Fibroblast of peridontal ligament (primary cell): ENCODE results near the gene TRMT44.
"Not testable (repeated sequence)": the region's sequence is repeated elsewhere in the genome, so short reads cannot be mapped to it uniquely, and the experiment has no call there.

Source experiments
- DNase-seq: peaks from one replicate; pipeline ENCODE4 v3.0.0-alpha.2; 2010; ENCODE audit errors: extremely low read depth

Gene TRMT44

DNA sequence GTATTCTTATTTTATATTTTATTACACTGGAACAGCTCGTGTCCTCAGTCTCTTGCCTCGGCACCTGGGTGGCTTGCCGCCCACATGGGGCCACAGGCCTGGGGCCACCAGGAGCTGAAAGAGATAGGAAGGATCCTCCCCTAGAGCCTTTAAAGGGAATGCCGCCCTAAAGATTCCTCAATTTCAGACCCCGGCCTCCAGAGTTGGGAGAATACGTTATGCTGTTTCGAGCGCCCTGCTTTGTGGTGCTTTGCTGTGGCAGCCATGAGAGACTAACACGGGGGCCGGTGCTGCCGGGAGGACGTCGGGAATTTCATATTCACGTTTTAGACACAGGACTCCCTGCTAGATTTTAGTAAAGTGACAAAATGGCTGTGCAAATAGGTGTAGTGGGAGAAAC lies 33.3 kb upstream of the TRMT44 start:
- DNase-seq = no peak

GRCh38 chr4:8407756-8408155 lies 32.8 kb upstream of the TRMT44 start:
- DNase-seq = no peak

DNA sequence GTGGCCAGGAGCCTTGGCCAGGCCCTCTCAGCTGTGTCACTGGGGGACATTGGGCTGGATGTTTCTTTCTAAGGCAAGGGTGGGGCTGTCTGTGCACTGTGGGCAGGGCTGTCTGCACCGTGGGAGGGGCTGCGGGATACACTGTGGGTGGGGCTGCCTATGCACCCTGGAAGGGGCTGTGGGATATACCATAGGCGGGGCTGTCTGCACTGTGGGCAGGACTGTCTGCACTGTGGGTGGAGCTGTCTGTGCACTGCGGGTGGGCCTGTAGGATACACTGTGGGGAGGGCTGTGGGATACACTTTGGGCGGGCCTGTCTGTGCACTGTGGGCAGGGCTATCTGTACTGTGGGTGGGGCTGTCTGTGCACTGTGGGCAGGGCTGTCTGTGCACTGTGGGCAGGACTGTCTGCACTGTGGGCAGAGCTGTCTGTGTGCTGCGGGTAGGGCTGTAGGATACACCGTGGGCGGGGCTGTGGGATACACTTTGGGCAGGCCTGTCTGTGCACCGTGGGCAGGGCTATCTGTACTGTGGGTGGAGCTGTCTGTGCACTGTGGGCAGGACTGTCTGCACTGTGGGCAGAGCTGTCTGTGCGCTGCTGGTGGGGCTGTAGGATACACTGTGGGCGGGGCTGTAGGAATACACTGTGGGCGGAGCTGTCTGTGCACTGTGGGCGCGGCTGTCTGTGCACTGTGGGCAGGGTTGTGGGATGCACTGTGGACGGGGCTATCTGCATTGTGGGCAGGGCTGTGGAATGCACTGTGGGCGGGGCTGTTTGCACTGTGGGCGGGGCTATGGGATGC lies 31.1 kb upstream of the TRMT44 start:
- no peak for DNase-seq

DNA sequence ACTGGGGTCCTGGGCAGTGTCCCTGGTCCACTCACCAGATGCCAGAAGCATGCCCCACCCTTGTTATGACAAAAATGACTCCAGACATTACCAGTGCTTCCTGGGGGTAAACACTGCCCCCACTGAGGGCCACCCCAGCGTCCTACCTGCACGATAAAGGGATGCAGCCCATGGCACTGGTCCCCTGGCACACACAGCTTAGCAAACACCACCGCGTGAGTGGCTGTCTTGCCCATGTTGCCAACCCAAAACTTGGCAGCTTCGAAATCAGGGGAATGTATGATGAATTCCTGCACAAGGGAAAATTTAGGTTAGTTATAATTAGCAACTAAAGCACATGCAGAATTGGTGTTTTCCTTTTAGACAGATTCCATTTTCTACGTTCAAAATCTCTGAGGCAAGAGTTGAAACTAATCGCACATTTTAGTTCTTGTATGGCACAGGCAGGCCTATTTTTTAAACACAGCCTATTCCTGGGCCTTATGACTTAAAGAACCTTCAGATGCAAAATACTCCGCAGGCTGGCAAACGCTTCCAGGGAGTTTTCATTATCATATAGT lies 30.4 kb upstream of the TRMT44 start:
- no peak for DNase-seq

DNA sequence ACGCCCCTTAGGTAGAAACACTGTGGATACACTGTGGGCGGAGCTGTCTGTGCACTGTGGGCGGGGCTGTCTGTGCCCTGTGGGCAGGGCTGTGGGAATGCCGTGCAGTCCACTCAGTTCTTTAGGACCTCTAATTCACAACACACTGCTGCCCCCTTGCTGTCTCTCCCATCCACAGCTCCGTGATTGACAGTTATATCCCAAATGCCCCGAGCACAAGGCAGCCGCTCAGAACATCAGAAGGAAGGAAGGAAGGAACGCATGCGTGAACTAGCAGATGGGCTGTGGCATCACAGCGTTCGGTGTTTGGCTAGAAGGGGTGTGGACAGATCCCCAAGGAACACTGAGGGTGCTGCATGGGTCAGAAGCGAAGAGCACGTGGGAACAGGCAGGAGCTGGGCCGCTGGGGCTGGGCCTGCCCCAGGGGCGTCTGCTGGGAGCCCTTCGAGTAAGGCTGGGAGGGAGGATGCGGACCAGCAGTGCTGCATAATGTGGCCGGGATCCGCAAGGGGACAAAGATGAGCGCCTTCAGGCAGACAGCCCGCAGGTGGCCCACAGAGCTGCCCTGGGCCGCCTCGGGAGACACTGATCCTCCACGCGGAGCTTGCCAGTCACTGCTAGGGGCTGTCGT lies 29.8 kb upstream of the TRMT44 start:
- peak; percentile 52 for DNase-seq

DNA sequence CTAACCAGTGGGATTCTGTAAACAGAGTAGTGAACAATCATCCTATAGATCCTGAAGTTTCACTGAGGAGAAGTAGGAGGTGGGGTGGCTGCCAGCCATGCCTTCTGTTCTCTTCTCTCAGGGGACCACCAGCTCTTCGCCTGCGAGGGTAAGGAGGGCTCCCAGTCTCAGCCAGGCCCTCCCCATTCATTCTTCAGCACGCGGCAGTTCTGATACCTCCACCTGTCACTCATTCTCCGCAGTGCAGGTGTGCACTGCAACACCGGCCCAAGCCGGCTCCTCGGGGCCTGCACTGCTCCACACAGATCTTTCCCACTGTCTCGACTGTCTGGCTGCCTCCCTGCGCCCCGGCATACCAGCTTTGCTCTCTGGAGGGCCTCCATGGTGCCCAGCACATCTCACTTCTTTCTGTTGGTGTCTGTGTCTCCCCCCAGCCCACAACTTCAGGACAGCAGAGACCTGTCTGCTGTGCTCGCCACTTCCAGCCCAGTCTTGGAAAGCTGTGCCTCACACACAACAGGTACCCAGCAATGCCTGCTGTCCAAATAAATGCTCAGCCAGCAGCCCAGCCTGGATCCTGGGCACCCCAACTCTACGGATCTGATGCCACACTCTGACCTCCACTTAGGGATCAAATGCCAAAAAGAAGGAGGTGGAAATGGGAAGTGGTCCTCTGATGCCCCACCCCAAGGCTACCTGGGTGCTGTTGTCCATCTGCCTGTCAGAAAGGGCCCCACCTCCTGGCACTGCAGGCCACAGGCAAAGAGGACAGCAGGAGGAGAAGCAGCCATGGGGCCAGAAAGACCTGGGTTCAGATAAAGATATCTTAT lies 29.0 kb upstream of the TRMT44 start:
- no peak for DNase-seq

- no peak for DNase-seq
Observed at GRCh38 chr4:8412288-8412687, 28.3 kb upstream of the TRMT44 start.

DNA sequence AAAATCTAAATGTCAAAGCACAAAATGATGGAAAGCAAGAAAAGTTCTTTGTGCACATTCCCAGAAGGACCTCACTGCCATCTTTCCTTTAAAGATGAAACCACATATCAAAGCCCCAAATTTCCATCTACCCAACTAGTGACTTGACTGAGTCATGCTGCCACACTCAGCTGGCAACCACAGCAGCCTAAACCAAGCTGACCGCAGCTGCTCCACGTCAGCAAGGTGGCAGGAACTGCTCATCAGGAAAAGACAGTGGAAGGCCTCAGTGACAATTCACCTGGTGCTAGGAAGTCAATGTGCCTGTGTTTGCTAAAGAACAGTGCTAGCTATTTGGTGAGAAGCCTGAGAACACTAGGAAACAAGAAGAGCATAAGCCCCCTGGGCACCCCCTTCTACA lies 26.2 kb upstream of the TRMT44 start:
- DNase-seq = no peak

GRCh38 chr4:8417071-8417614 lies 23.4 kb upstream of the TRMT44 start:
- DNase-seq = no peak

DNA sequence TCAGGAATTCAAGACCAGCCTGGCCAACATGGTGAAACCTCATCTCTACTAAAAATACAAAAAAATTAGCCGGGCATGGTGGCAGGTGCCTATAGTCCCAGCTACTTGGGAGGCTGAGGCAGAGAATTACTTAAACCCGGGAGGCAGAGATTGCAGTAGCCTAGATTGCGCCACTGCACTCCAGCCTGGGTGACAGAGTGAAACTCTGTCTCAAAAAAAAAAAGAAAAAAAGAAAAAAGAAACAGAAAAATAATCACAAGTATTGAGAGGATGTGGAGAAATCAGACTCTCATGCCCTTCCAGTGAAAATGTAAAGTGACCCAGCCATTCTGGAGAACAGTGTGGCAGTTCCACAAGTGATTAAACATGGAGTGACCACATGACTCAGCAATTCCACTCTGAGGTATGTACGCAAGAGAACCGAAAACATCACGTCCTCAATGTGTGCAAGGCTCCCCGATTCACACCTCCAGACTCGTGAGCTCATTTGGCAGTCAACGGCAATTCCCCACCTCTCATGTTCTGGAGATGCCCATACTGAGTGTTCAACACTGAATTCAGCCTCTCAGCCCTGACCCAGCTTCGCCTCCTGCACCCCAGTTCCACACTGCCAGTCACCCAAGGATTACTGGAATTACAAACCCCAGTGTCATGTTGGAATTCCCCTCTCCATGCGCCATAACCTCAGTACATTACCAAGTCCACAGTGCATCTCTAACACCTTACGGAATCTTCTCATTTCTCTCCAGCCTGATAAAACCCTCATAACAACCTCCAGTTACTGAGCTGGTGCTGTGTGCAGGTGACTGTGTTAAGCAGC lies 21.1 kb upstream of the TRMT44 start:
- DNase-seq = peak; percentile 18

DNA sequence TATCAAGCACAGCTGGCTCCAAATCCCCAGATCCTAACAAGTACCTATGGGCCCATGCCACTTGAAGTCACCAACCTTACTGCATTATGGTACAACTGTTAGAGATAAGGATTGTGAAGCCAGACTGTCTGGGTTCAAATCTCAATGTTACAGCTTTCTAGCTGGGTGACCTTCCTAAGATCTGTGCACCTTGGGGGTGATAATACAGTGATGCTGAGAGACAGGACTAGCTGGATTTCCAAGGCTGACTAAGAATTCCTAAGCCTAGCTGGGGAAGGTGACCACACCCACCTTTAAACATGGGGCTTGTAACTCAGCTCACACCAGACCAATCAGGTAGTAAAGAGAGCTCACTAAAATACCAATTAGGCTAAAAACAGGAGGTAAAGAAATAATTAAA lies 20.4 kb upstream of the TRMT44 start:
- DNase-seq = not testable (repeated sequence)

DNA sequence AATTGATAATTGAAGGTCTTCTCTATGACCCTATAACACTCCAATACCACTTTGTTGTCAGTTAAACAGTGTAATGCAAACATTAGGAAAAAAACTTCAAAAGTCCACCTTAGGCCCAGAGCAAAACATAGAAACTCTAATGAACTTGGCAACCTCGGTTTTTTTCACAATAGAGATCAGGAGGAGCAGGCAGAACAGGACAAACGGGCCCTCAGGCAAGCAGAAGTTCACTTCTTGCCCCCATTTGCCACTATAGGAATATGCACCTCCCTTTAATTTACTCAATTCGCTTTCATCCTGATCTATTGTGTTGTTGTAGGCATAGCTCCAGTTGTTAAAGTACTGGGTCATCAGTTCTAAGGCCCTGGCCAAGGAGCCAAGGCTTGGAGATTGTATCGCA lies 18.2 kb upstream of the TRMT44 start:
- DNase-seq = no peak

DNA sequence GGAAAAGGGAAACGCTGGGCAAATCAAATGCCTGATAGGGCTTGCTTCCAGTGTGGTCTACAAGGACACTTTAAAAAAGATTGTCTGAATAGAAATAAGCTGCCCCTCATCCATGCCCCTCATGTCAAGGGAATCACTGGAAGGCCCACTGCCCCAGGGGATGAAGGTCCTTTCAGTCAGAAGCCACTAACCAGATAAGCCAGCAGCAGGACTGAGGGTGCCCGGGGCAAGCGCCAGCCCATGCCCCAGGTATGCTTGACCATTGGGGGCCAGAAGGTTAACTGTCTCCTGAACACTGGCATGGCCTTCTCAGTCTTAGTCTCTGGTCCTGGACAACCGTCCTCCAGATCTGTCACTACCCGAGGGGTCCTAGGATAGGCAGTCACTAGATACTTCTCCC lies 17.8 kb upstream of the TRMT44 start:
- no peak for DNase-seq

GRCh38 chr4:8427262-8427661 lies 13.3 kb upstream of the TRMT44 start:
- DNase-seq = no peak

DNA sequence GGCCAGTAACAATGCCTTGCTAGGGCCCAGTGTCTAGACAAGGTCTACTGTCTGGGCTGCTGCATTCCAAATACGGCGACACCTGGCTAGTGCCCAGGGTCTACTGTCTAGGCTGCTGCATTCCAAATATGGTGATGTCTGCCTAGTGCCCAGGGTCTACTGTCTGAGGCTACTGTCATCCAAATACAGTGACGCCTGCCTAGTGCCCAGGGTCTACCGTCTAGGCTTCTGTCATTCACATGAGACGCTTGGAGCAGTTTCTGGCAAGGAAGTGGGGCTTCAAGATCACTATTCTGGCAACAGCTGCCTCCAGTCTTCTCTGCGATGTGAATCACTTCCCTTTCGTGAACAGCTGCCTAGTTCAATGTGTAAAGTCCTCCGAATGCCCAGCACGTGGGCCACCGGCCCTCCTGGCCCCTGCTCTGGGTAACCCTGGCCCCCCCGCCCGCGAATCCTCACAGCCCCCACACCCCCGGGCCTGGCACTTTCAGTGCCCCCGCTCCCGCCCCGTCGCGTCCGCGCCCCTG lies 12.8 kb upstream of the TRMT44 start:
- DNase-seq = peak; percentile 62

DNA sequence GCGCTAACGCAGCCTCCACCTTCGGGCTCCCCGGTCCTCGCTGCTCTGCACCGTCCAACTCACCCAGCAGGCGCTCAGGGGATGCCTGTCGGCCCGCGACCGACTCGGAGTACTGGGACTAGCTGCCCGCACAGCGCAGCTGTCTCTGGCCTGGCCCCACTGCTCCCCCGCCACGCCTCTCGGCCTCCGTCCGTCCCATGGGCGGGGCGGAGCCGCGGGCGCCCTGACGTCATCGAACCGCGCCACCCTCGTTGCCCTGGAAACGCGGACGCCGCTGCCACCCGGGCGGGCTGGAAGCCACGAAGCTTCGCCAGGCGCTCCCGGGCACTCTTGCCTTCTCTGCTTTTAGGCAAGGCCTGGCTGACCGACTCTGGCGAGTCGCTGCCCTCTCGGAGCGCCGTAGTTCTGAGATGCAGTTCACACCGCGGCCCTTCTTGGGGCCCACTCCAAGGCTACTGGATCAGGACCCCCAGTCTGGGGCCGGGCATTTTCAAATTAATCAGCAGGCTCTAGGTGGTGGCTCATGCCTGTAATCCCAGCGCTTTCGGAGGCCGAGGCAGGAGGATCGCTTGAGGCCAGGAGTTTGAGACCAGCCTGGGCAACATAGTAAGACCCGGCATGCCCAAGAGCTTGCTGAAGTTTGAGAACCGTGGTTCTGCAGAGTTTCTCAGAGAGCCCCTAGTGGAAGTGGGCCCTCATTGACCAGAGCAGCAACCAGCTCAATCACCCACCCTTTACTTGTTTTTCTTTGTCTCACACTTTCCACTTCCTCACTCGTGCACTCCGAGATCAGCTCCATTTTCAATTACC lies 12.1 kb upstream of the TRMT44 start:
- DNase-seq = peak; percentile 77

DNA sequence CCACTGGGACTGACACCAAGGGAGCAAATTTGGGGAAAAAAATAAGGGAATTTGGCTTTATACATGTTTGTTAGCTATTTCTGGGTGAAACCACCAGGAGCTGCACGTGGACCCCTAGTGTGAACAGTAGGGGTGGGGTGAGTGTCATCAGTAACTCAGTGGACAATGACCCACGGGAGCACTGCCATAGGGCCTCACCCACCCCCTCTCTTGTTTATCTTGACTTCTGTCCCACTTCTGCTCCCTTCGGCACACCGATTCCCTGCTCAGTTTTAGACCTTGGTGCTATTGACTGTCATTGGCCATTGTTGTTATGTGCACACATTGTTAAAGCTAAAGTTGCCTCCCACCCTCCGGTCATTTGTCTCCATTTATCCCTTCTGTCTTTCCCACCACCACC lies 9.0 kb upstream of the TRMT44 start:
- DNase-seq = no peak

DNA sequence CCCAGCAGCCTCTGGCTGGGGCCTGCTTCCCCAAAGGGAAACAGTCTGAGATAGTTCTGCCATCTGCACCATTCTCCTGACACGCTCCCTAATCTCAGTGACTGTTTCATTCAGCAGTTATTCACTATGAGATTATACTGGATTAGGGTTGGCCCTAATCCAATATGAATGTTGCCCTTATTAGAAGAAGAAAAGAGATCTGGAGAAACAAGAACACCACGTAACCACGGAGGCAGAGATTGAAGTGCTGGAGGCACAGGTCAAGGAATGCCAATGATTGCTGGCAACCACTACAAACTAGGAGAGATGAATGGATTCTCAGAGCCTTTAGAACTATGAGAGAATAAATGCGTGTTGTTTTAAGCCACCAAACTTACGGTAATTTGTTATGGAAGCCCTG lies 7.4 kb upstream of the TRMT44 start:
- no peak for DNase-seq

DNA sequence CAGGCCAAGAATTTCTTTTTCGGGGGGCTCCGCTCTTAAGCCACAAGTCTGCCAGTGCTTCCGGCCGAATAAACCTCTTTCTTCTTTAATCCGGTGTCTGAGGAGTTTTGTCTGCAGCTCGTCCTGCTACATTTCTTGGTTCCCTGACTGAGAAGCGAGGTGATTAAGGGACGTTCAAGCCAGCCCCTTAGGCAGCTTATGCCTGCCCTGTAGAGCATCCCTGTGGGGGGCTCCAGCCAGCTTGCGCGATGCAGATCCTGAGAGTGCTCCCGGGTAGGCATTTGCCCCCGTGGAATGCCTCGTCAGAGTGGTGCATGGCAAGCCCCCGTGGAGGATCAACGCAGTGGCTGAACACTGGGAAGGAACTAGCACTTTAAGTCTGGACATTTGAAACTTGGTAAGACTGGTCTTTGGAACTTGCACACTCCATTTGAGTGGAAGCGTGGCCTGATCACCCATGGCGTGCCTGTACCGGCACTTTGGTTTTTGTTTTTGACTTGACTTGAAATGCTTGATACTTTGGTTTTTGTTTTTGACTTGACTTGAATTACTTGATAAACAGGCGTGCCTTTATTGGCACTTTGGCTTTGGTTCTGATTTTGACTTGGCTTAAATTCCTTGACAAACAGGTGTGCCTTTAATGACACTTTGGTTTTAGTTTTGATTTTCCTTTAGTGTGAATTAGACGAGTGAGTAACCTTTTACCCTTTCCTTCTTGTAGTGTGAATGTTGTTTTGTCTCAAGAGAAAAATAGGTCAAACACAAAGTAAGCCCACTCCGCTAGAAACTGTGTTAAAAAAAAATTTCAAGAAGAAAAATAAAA lies 6.1 kb upstream of the TRMT44 start:
- DNase-seq = no peak
